D721Med (cell line): ENCODE data around the gene DCAF12.

Source experiments
- DNase-seq: peaks from one replicate; pipeline ENCODE4 v3.0.0; 2011; ENCODE audit warnings: low spot score; ENCODE audit not compliant: insufficient read length
- FAIRE-seq: peaks from 2 replicates; lab custom pipeline; 2011; peaks lifted over from hg19 to GRCh38; lab: Jason Lieb, UNC
- CTCF ChIP-seq: IDR thresholded peaks from 2 replicates; pipeline ENCODE4 v1.5.1; 2012; ENCODE audit warnings: mild to moderate bottlenecking, control low read depth; ENCODE audit not compliant: insufficient read depth; ENCODE audit errors: missing control alignments

DCAF12 gene

GRCh38 chr9:34087370-34087769 lies 39.1 kb downstream of the DCAF12 start:
- FAIRE-seq = no peak
- no peak for DNase-seq
- no peak for TF ChIP-seq CTCF

- FAIRE-seq (no peak), DNase-seq (no peak)
- no peak for TF ChIP-seq CTCF
These were observed 39.6 kb downstream of the DCAF12 start for GRCh38 chr9:34086864-34087263.

- TF ChIP-seq CTCF = no peak
- DNase-seq = no peak
- FAIRE-seq = no peak
These were observed 40.7 kb downstream of the DCAF12 start for GRCh38 chr9:34085581-34086500.

- TF ChIP-seq CTCF = no peak
- DNase-seq (no peak), FAIRE-seq (no peak)
These were observed 41.9 kb downstream of the DCAF12 start for GRCh38 chr9:34084562-34084961.

GRCh38 chr9:34079181-34079580 lies 47.3 kb downstream of the DCAF12 start:
- no peak for TF ChIP-seq CTCF
- no peak for FAIRE-seq
- DNase-seq = no peak

GRCh38 chr9:34072868-34073590 lies 53.5 kb downstream of the DCAF12 start:
- FAIRE-seq (no peak), DNase-seq (no peak)
- TF ChIP-seq CTCF = no peak
